GM10266 (cell line): ENCODE measurements around the gene FBXO31.

ENCODE experiments used
- DNase-seq: peaks from one replicate; pipeline ENCODE4 v3.0.0; 2012; ENCODE audit errors: extremely low spot score
- TF ChIP-seq, protein P1 (sequence below): IDR thresholded peaks from 2 replicates; pipeline ENCODE4 v1.5.1; 2012; ENCODE audit warnings: mild to moderate bottlenecking, low read depth; ENCODE audit not compliant: control insufficient read depth, insufficient read depth; ENCODE audit errors: missing control alignments

The FBXO31 gene

DNA sequence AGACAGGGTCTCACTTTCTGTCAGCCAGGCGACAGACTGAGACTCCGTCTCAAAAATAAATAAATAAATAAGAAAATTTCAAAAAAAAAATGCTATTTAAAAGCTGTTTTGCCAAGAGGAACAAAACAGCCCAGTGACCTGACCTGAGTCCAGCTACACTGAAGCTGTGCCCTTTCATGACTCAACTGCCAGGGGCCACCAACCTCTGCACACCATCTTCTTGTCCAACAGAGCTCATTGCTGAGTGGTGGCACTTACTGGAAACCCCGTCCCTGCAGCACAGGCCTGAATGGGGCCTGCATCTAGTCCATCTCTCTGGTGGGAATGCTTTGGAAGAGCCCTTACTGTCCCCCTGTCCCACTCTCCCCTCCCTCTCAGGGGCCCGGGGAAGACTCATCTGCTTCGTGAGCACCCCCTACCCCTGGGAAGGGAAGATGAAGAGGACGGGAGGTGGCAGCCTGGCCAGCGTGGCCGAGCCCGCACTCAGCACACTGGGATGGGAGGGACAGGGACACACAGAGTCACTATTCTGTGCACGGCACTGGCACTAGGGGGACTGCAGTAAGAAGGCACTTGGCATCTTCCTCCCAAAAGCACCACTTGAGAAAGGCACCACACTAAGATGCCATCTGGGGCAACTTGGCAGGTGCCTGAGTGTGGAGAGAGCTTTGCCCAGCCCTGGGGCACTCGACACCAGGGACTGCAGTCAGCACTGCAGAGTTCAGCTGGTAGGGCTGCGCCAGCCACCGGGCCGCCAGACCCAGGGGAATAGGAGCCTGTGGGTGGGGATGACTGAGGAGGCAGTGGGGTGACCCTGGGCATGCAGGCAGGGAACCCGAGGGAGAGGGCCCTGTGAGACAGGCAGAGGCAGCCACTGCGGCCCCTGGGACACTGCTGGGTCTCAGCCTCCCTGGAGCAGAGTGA is 13.5 kb downstream of the FBXO31 start:
- no peak for DNase-seq
- TF ChIP-seq, protein P1, sequence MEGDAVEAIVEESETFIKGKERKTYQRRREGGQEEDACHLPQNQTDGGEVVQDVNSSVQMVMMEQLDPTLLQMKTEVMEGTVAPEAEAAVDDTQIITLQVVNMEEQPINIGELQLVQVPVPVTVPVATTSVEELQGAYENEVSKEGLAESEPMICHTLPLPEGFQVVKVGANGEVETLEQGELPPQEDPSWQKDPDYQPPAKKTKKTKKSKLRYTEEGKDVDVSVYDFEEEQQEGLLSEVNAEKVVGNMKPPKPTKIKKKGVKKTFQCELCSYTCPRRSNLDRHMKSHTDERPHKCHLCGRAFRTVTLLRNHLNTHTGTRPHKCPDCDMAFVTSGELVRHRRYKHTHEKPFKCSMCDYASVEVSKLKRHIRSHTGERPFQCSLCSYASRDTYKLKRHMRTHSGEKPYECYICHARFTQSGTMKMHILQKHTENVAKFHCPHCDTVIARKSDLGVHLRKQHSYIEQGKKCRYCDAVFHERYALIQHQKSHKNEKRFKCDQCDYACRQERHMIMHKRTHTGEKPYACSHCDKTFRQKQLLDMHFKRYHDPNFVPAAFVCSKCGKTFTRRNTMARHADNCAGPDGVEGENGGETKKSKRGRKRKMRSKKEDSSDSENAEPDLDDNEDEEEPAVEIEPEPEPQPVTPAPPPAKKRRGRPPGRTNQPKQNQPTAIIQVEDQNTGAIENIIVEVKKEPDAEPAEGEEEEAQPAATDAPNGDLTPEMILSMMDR: no peak

DNA sequence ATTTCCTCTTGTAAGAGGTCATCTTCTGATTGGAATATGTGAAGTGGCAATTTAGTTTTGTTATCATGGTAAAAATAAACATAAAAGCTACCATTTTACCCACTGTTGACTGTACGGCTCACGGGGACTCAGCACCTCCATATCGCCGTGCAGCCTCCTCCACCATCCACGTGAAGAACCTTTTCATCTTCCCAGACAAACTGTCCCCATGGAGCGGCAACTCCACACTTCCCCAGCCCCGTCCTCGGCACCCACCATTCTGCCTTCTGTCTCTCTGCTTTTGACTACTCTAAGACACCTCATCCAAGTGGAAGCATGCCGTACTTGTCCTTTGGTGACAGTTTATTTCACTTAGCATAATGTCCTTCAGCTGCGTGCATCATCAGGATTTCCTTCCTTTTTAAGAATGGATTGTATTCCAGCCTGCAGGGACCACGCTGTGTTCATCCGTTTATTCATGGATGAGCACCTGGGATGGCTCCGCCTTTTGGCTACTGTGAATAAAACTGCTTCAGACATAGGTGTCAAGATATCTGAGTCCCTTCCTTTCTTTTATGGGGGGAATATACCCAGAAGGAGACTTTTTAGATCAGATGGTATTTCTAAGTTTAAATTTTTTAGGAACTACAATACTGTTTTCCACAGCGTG is 14.3 kb downstream of the FBXO31 start:
- TF ChIP-seq, protein P1: no peak
- no peak for DNase-seq

GRCh38 chr16:87368029-87368770 is 15.4 kb downstream of the FBXO31 start:
- no peak for DNase-seq
- TF ChIP-seq, protein P1: no peak

GRCh38 chr16:87367529-87367928 is 16.0 kb downstream of the FBXO31 start:
- no peak for DNase-seq
- TF ChIP-seq, protein P1: no peak

DNA sequence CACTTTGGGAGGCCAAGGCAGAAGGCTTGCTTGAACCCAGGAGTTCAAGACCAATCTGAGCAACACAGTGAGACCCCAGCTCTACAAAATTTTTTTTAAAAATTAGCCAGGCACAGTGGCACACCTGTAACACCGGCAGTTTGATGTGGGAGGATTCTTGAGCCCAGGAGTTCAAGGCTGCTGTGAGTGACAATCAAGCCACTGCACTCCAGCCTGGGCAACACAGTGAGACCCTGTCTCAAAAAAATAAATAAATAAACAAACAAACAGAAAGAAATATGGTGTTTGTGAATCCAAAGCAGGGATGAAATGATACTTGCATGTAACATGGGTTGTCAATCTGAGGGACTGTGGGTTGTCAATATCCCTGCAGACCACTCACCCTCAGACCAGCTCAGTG is 16.6 kb downstream of the FBXO31 start:
- TF ChIP-seq, protein P1: no peak
- DNase-seq: no peak

- no peak for DNase-seq
- TF ChIP-seq, protein P1: no peak
Observed at GRCh38 chr16:87366288-87366687, 17.3 kb downstream of the FBXO31 start.
